ENCODE results near the gene DMAC1. TPM values are rescaled to one million over a fixed set of nuclear protein-coding genes. Genes with fewer than 3 reads are reported as not detected.

DMAC1 gene
- total RNA-seq, 1 donor from 2014 or later, result 12.1 TPM

- no peak for DNase-seq (ENCODE audit: low read depth)
- TF ChIP-seq CTCF (conservative IDR thresholded peaks at IDR 0.05; ENCODE audit: low read depth, low read length), result no peak
- H3K4me3 ChIP-seq (ENCODE audit: low read depth, low read length), result no peak overlapping the region
Measured at GRCh38 chr9:7827792-7828191, 28.2 kb upstream of the DMAC1 start.

- no peak overlapping the region for H3K4me3 ChIP-seq (ENCODE audit: low read depth, low read length)
- TF ChIP-seq CTCF (conservative IDR thresholded peaks at IDR 0.05; ENCODE audit: low read depth, low read length), result no peak
- DNase-seq (ENCODE audit: low read depth), result no peak
Measured at GRCh38 chr9:7827056-7827455, 27.5 kb upstream of the DMAC1 start.

- TF ChIP-seq CTCF (conservative IDR thresholded peaks at IDR 0.05; ENCODE audit: low read depth, low read length), result no peak
- no peak overlapping the region for H3K4me3 ChIP-seq (ENCODE audit: low read depth, low read length)
- DNase-seq (ENCODE audit: low read depth), result no peak
Measured at GRCh38 chr9:7823651-7824050, 24.1 kb upstream of the DMAC1 start.

GRCh38 chr9:7819984-7820383 is 20.4 kb upstream of the DMAC1 start:
- no peak for DNase-seq (ENCODE audit: low read depth)
- TF ChIP-seq CTCF (conservative IDR thresholded peaks at IDR 0.05; ENCODE audit: low read depth, low read length), result no peak
- no peak overlapping the region for H3K4me3 ChIP-seq (ENCODE audit: low read depth, low read length)

GRCh38 chr9:7816021-7816420 is 16.4 kb upstream of the DMAC1 start:
- no peak for DNase-seq (ENCODE audit: low read depth)
- H3K4me3 ChIP-seq (ENCODE audit: low read depth, low read length), result no peak overlapping the region
- TF ChIP-seq CTCF (conservative IDR thresholded peaks at IDR 0.05; ENCODE audit: low read depth, low read length), result no peak

- no peak for TF ChIP-seq CTCF (conservative IDR thresholded peaks at IDR 0.05; ENCODE audit: low read depth, low read length)
- no peak for DNase-seq (ENCODE audit: low read depth)
- H3K4me3 ChIP-seq (ENCODE audit: low read depth, low read length), result no peak overlapping the region
Measured at GRCh38 chr9:7813030-7813429, 13.5 kb upstream of the DMAC1 start.

GRCh38 chr9:7811677-7812076 is 12.1 kb upstream of the DMAC1 start:
- no peak for DNase-seq (ENCODE audit: low read depth)
- H3K4me3 ChIP-seq (ENCODE audit: low read depth, low read length), result no peak overlapping the region
- no peak for TF ChIP-seq CTCF (conservative IDR thresholded peaks at IDR 0.05; ENCODE audit: low read depth, low read length)
